HG03469 (cell line): ENCODE data around the gene ZNF722.
"Not testable (repeated sequence)": the region's sequence is repeated elsewhere in the genome, so short reads cannot be mapped to it uniquely, and the experiment has no call there.

ENCODE experiments used
- ATAC-seq: cut with Tn5 transposase; IDR thresholded peaks from one replicate; pipeline ENCODE4 v1.9.1; 2021; ENCODE audit warnings: mild to moderate bottlenecking, moderate library complexity, moderate number of reproducible peaks; ENCODE audit not compliant: unreplicated experiment

The ZNF722 gene

DNA sequence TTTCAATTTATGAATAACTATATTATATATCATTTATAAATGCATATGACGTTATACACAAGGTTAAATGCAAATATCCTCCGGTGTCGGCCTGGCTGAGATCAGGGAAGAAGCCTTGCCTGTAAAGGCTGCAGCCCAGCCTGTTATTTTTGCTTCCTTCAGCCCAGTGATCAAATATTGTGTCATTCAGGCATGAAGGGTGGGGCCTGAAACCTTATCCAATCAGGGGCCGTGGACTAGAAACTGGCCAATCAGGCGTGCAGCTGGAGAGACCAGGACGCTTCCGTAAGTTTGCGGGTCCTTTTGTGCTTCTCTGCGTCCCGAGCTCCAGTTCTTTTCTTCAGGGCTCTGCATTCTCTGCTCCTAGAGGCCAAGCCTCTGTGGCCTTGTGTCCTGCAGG lies at the start of gene ZNF722:
Gene ZNF722, plus strand, starts transcription at position 301 of the 400 bp plus-strand sequence. CDS start 113 bp downstream, outside the sequence.
- ATAC-seq = no peak

DNA sequence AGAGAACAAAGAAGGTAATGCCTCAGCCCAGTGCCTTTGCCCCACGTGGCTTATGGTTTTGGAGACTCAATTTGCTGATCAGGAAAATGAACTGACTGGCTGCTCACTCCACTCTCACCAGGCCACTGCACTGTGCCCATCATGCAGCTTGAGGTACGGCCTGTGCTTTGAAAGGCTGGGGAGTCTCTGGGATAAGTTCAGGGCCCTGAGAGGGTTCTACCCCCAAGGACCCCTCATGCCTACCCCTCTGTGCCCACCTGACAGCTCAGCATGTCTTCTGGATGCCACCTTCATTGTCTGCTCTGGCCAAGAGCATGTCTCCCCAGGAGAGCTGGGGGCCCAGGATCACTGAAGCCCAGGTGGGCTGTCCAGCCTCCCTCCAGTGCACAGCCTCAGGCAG lies 45.5 kb upstream of the ZNF722 start:
- ATAC-seq = no peak

DNA sequence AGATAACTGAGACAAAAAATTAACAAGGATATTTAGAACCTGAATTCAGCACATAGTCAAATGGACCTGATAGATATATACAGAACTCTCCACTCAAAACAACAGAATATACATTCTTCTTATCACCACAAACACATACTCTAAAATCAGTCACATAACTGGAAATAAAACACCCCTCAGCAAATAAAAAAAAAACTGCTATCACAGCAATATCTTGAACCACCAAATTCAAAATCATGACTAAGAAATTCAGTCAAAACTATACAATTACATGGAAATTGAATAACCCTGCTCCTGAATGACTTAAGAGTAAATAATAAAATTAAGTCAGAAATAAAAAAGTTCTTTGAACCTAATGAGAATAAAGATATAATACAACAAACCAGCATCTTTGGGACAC lies 30.0 kb upstream of the ZNF722 start:
- ATAC-seq = no peak

DNA sequence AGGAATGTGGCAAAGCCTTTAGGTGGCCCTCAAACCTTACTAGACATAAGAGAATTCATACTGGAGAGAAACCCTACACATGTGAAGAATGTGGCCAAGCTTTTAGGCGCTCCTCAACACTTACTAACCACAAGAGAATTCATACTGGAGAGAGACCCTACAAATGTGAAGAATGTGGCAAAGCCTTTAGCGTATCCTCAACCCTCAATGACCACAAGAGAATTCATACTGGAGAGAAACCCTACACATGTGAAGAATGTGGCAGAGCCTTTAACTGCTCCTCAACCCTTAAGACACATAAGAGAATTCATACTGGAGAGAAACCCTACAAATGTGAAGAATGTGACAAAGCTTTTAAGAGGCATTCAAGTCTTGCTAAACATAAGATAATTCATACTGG lies 16.8 kb downstream of the ZNF722 start:
- not testable (repeated sequence) for ATAC-seq

DNA sequence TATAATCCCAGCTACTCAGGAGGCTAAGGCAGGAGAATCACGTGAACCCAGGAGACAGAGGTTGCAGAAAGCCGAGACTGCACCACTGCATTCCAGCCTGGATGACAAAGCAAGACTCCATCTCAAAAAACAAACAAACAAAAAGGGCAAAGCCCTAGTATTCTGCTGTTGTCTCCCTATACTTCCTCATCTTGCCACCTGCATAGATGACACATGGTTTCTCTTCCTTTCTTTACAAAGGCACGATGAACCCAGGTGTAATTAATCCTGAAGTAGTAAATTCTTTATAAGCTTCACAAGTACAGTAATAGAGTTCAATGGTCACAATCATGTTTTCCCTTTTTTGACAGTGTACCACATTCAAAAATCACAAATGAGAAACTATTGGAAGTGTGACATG lies 36.7 kb downstream of the ZNF722 start:
- ATAC-seq = no peak

DNA sequence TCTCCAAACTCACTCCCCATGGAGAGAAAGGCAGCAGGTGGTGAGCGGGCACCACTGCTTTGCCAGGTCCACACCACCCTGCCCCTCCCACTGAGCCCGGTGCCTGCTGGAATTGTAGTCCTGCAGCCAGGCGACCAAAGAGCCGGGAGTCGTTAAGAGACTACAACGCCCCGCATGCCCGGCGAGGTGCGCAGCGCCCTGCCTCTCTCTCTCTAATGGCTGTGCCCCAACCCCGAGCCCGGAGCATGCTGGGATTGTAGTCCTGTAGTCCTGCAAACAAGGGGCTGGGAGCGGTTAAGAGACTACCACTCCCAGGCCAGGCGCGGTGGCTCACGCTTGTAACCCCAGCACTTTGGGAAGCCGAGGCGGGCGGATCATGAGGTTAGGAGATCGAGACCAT lies 38.4 kb downstream of the ZNF722 start:
- no peak for ATAC-seq

DNA sequence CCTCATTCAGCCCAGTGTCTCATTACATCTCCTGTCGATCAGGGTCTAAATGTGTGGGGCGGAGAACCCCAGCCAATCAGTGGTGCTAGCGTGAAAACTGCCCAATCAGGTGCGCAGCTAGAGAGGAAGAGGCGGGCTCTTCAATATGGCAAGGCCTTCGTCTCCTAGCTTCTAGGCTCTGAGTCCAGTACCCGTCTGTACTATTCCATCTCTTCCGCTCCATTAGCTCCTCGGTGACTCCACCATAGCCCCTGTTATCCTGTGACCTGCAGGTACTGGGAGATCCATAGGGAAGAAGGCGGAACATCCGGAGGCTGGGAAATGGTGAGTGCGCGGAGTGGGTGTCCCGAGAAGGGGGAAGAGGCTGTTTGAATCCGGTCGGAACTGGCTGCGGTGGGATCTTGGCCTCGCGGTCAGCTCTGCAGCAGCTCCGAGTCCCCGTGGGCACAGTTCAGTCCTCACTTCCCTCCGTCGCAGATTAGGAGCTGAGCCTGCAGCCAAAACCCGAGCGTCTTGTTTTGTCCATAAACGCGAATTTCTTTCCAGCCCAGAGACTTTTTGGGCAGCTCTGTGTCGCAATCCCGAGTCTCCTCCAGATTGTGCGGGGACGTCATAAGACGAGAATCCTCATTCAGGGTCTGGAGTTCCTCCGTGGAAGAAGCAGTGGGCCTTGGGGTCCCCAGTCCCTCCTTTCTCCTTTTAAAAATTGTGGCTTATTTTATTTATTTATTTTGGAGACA lies 46.8 kb downstream of the ZNF722 start, which contains the start of gene ZNF727:
Gene ZNF727, plus strand, starts transcription at position 134 of the 740 bp plus-strand sequence. Its CDS starts 188 bp downstream, at position 322.
- ATAC-seq = no peak

DNA sequence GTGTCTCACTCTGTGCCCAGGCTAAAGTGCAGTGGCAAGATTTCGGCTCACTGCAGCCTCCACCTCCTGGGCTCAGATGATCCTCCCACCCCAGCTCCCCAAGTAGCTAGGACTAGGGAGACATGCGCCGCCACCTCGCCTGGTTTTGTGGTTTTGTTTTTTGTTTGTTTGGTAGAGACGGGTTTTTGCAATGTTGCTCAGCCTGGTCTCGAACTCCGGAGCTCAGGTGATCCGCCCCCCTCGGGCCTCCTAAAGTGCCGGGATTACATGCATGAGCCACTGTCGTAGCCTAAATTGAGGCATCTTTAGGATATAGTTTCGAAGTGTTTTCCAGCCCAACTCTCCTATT lies 47.4 kb downstream of the ZNF722 start:
- ATAC-seq = no peak
